OCI-LY3 (cell line): ENCODE data around the gene AKT1S1.
A peak's percentile ranks its signal among the peaks of the same experiment; 100 is the strongest.

ENCODE experiments used
- H2AFZ ChIP-seq: fragments of 200-600, 300-600 bp; shearing (Covaris generic); 2 replicates; pipeline ENCODE4 v1.6.0; 2014; ENCODE audit warnings: antibody characterized with exemption, low read depth, low read length
- H3K27ac ChIP-seq: fragments of 200-600, 300-600 bp; sonication (generic); 2 replicates; pipeline ENCODE4 v1.5.1; 2014; ENCODE audit warnings: mild to moderate bottlenecking, low read length, moderate library complexity, mixed read lengths
- H3K27me3 ChIP-seq: fragments of 200-600, 300-600 bp; sonication (generic); 2 replicates; pipeline ENCODE4 v1.6.1; 2014; ENCODE audit warnings: low read depth, low read length, mixed read lengths
- H3K36me3 ChIP-seq: fragments of 200-600, 300-600 bp; sonication (generic); replicated peaks from 2 replicates; pipeline ENCODE3; 2014; ENCODE audit warnings: low read depth, low read length, mixed read lengths
- H3K4me1 ChIP-seq: fragments of 300-600, 200-600 bp; sonication (generic); 2 replicates; pipeline ENCODE4 v1.6.1; 2014; ENCODE audit warnings: low read length, mixed read lengths
- H3K4me2 ChIP-seq: fragments of 200-600, 300-600 bp; sonication (generic); 2 replicates; pipeline ENCODE4 v1.6.1; 2014; ENCODE audit warnings: low read length, mixed read lengths
- H3K4me3 ChIP-seq: fragments of 300-600, 200-600 bp; sonication (generic); 2 replicates; pipeline ENCODE4 v1.5.1; 2014; ENCODE audit warnings: antibody characterized with exemption, mild to moderate bottlenecking, low read length, moderate library complexity
- H3K79me2 ChIP-seq: fragments of 300-600, 200-600 bp; shearing (Covaris generic); 2 replicates; pipeline ENCODE4 v1.6.1; 2014; ENCODE audit warnings: mild to moderate bottlenecking, low read length, mixed read lengths
- H3K9ac ChIP-seq: fragments of 300-600, 200-600 bp; shearing (Covaris generic); 2 replicates; pipeline ENCODE4 v1.6.0; 2014; ENCODE audit warnings: mild to moderate bottlenecking, low read length, moderate library complexity
- H3K9me3 ChIP-seq: fragments of 200-600, 300-600 bp; shearing (Covaris generic); 2 replicates; pipeline ENCODE4 v1.6.1; 2014; ENCODE audit warnings: low read length, mixed read lengths; ENCODE audit not compliant: insufficient read depth
- H4K20me1 ChIP-seq: fragments of 200-600, 300-600 bp; sonication (generic); 2 replicates; pipeline ENCODE4 v1.6.1; 2016; ENCODE audit warnings: low read length, mixed read lengths; ENCODE audit not compliant: insufficient read depth
- EZH2phosphoT487 ChIP-seq: fragments of 200-600 bp; shearing (Covaris generic); IDR thresholded peaks from 2 replicates; pipeline ENCODE4 v1.6.1; 2018; ENCODE audit warnings: antibody characterized with exemption, mixed run types, low read depth
- TF ChIP-seq, protein P1 (sequence below): fragments of 200-600, 300-600 bp; sonication (generic); IDR thresholded peaks from 2 replicates; pipeline ENCODE4 v1.5.1; 2014; ENCODE audit warnings: antibody characterized with exemption, low read length, low read depth

The AKT1S1 gene

GRCh38 chr19:49862391-49863253 is 14.5 kb downstream of the AKT1S1 start:
- TF ChIP-seq, protein P1, sequence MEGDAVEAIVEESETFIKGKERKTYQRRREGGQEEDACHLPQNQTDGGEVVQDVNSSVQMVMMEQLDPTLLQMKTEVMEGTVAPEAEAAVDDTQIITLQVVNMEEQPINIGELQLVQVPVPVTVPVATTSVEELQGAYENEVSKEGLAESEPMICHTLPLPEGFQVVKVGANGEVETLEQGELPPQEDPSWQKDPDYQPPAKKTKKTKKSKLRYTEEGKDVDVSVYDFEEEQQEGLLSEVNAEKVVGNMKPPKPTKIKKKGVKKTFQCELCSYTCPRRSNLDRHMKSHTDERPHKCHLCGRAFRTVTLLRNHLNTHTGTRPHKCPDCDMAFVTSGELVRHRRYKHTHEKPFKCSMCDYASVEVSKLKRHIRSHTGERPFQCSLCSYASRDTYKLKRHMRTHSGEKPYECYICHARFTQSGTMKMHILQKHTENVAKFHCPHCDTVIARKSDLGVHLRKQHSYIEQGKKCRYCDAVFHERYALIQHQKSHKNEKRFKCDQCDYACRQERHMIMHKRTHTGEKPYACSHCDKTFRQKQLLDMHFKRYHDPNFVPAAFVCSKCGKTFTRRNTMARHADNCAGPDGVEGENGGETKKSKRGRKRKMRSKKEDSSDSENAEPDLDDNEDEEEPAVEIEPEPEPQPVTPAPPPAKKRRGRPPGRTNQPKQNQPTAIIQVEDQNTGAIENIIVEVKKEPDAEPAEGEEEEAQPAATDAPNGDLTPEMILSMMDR, result peak; percentile 47
- TF ChIP-seq EZH2phosphoT487, result no peak
- no peaks in the 10 kb centered on the region for H4K20me1 ChIP-seq
- no peaks in the 10 kb centered on the region for H3K27me3 ChIP-seq
- H3K27ac ChIP-seq, result no peak overlapping the region
- H3K9me3 ChIP-seq, result no peaks in the 10 kb centered on the region
- no peak overlapping the region for H3K4me3 ChIP-seq
- H2AFZ ChIP-seq, result no peak overlapping the region
- H3K79me2 ChIP-seq, result peaks cover 26% of the 10 kb centered on the region
- no peak overlapping the region for H3K9ac ChIP-seq
- H3K36me3 ChIP-seq, result peaks cover 59% of the 10 kb centered on the region
- H3K4me1 ChIP-seq, result peaks cover 8% of the 10 kb centered on the region
- H3K4me2 ChIP-seq, result no peak overlapping the region

GRCh38 chr19:49861541-49862378 is 15.4 kb downstream of the AKT1S1 start:
- no peak overlapping the region for H3K27ac ChIP-seq
- H3K4me1 ChIP-seq, result peaks cover 8% of the 10 kb centered on the region
- H3K9me3 ChIP-seq, result no peaks in the 10 kb centered on the region
- no peak overlapping the region for H3K4me3 ChIP-seq
- H3K79me2 ChIP-seq, result peaks cover 24% of the 10 kb centered on the region
- TF ChIP-seq EZH2phosphoT487, result no peak
- TF ChIP-seq, protein P1, result no peak
- no peak overlapping the region for H3K9ac ChIP-seq
- H4K20me1 ChIP-seq, result no peaks in the 10 kb centered on the region
- H3K36me3 ChIP-seq, result peaks cover 64% of the 10 kb centered on the region
- H2AFZ ChIP-seq, result no peak overlapping the region
- no peaks in the 10 kb centered on the region for H3K27me3 ChIP-seq
- H3K4me2 ChIP-seq, result no peak overlapping the region

DNA sequence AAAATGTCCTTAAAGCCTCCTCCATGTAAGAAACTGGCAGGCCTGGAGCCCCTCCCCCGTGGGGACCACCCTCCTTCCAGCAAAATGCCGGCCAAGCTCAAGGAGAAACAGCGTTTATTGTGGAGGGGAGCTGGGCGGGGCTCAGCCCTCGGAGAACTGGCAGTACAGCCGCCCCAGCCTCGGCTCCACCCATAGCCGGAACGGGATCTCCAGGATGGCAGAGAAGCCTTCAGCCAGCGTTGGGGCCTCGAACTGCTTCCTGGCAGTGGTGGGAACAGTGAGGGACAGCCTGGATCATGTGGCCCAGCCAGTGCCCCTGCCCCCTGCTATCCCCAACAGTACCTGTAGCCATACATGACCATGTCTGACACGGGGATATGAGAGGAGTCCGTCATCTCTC is 16.0 kb downstream of the AKT1S1 start:
- TF ChIP-seq, protein P1, result no peak
- no peak for TF ChIP-seq EZH2phosphoT487
- H3K27me3 ChIP-seq, result no peaks in the 10 kb centered on the region

More for the DNA sequence above, 16.0 kb downstream of the AKT1S1 start:
- peaks cover 70% of the 10 kb centered on the region for H3K36me3 ChIP-seq
- no peak overlapping the region for H3K4me3 ChIP-seq
- H3K9ac ChIP-seq, result no peak overlapping the region
- no peak overlapping the region for H3K4me2 ChIP-seq
- no peaks in the 10 kb centered on the region for H3K9me3 ChIP-seq
- H2AFZ ChIP-seq, result no peak overlapping the region
- H3K27ac ChIP-seq, result no peak overlapping the region
- peaks cover 4% of the 10 kb centered on the region for H3K4me1 ChIP-seq
- H3K79me2 ChIP-seq, result peaks cover 17% of the 10 kb centered on the region
- peaks cover 6% of the 10 kb centered on the region; the same call in 1 of the 2 replicates for H4K20me1 ChIP-seq
